PFSK-1 (cell line): Measurements from ENCODE around the gene DOCK1.

Experiments
- FOXP2 ChIP-seq: optimal IDR thresholded peaks from 2 replicates; pipeline ENCODE3; 2011; ENCODE audit warnings: borderline replicate concordance, control low read depth, inconsistent platforms; ENCODE audit not compliant: insufficient read depth; ENCODE audit errors: extremely low read length, extremely low read depth
- POLR2AphosphoS5 ChIP-seq: IDR thresholded peaks from 2 replicates; pipeline ENCODE4 v1.6.1; 2012; ENCODE audit warnings: low read depth, mild to moderate bottlenecking, control low read depth, low read length, moderate library complexity
- REST ChIP-seq, 2 experiments: IDR thresholded peaks; 2 replicates each; pipeline versions ENCODE4 v1.6.1 to v1.8.0; 2011 to 2012; ENCODE audit warnings: low read depth in 2 of 2, low read length in 2 of 2, control low read depth in 1 of 2, inconsistent platforms in 1 of 2, mild to moderate bottlenecking in 1 of 2, moderate library complexity in 1 of 2; ENCODE audit not compliant: insufficient read depth in 1 of 2
- SIN3A ChIP-seq: IDR thresholded peaks from 2 replicates; pipeline ENCODE4 v1.6.1; 2012; ENCODE audit warnings: mild to moderate bottlenecking, low read length, moderate library complexity, borderline replicate concordance; ENCODE audit not compliant: insufficient read depth
- TAF1 ChIP-seq: IDR thresholded peaks from 2 replicates; pipeline ENCODE4 v1.6.1; 2012; ENCODE audit warnings: low read length, control low read depth, borderline replicate concordance; ENCODE audit not compliant: insufficient read depth

Gene DOCK1

GRCh38 chr10:127391875-127392274 is 486.6 kb downstream of the DOCK1 start:
- TF ChIP-seq POLR2AphosphoS5 = no peak
- no peak for TF ChIP-seq REST (IDR thresholded peaks at IDR 0.05; ENCODE audit: insufficient read depth in 1 of 2, low read depth in 2 of 2, low read length in 2 of 2)
- no peak for TF ChIP-seq FOXP2
- TF ChIP-seq TAF1 = no peak
- no peak for TF ChIP-seq SIN3A

GRCh38 chr10:127392351-127393235 is 487.4 kb downstream of the DOCK1 start:
- TF ChIP-seq TAF1 = no peak
- TF ChIP-seq FOXP2 = no peak
- no peak for TF ChIP-seq POLR2AphosphoS5
- no peak for TF ChIP-seq REST (IDR thresholded peaks at IDR 0.05; ENCODE audit: insufficient read depth in 1 of 2, low read depth in 2 of 2, low read length in 2 of 2)
- TF ChIP-seq SIN3A = no peak

DNA sequence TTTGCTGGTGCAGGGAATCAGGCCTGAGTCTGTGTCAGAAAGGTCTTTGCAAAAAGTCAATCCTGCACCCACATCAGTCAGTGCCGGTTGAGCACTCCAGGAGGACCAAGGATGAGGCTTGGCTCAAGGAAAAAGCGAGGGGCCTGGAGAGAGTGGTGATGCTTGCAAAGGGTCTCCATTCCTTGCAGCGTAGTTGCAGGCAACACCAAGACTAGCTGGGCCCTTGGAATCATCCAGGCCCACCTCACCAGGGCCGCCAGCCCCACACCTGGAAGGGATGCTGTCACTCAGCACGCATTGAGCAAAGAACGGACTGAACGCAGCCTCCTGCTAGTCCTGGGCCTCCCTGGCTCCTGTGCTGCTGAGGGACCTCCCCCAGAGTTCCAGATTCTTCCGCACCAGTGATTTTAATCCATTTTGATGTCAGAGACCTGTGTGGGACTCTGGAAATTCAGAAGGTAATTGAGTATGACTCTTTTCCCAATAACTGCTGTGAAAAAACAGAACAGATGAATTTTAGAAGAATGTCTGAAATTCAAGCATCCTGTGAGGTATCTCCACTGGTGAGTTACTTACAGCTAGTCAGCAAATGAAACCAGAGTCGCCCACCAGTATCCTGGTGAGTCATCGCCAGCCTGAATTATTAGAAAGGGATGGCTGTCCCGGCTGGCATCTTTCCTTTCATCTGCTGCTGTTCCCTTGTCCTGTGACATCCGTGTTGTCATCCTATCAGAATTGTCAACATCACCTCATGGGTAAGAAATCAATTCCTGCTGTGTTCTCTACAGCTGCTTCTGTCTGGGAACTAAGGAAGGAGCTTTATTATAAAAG is 493.1 kb downstream of the DOCK1 start:
- TF ChIP-seq POLR2AphosphoS5 = no peak
- TF ChIP-seq SIN3A = no peak
- no peak for TF ChIP-seq TAF1
- no peak for TF ChIP-seq REST (IDR thresholded peaks at IDR 0.05; ENCODE audit: insufficient read depth in 1 of 2, low read depth in 2 of 2, low read length in 2 of 2)
- TF ChIP-seq FOXP2 = no peak

DNA sequence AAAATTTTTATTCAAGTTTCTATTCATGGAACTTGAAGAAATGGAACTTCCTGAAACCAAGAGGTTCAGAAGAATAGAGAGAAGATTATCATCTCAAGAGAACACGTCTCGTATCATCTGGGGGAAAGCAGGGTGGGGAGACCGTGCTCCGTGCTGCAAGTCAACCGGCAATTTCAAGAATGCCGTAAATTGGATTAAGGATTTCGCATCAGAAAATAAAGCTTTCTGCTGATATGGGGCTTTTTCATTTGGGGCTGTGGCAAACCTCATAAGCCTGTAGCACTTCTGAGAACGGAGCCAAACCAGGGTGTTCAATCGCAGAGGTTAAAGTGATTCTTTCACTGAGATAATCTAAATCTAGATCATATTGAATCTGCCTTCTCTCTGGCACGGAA is 493.7 kb downstream of the DOCK1 start:
- TF ChIP-seq TAF1 (no peak), SIN3A (no peak)

- TF ChIP-seq REST (IDR thresholded peaks at IDR 0.05; ENCODE audit: insufficient read depth in 1 of 2, low read depth in 2 of 2, low read length in 2 of 2) (no peak), FOXP2 (no peak), POLR2AphosphoS5 (no peak), TAF1 (no peak), SIN3A (no peak)
Measured at GRCh38 chr10:127399668-127400067, 494.4 kb downstream of the DOCK1 start.
